ENCODE results near the gene ARL15.
A peak's percentile ranks its signal among the peaks of the same experiment; 100 is the strongest.

ARL15 gene

GRCh38 chr5:54325272-54325609 lies 14.9 kb upstream of the ARL15 start:
- H3K27me3 Mint-ChIP-seq: peaks cover 16% of the 10 kb centered on the region
- H3K4me3 Mint-ChIP-seq: no peak overlapping the region
- no peak overlapping the region for H3K27ac Mint-ChIP-seq
- no peaks in the 10 kb centered on the region for H3K9me3 Mint-ChIP-seq
- DNase-seq (no peak), ATAC-seq (no peak)
- no peaks in the 10 kb centered on the region for H3K36me3 Mint-ChIP-seq (ENCODE audit: low read depth)
- no peaks in the 10 kb centered on the region for H3K4me1 Mint-ChIP-seq

- no peak overlapping the region for H3K4me3 Mint-ChIP-seq
- no peaks in the 10 kb centered on the region for H3K36me3 Mint-ChIP-seq (ENCODE audit: low read depth)
- no peak overlapping the region for H3K27ac Mint-ChIP-seq
- ATAC-seq (no peak), DNase-seq (no peak)
- H3K27me3 Mint-ChIP-seq: peaks cover 17% of the 10 kb centered on the region
- H3K4me1 Mint-ChIP-seq: no peaks in the 10 kb centered on the region
- H3K9me3 Mint-ChIP-seq: no peaks in the 10 kb centered on the region
Observed at GRCh38 chr5:54324651-54325271, 14.4 kb upstream of the ARL15 start.

- H3K9me3 Mint-ChIP-seq: no peaks in the 10 kb centered on the region
- DNase-seq: no peak
- no peaks in the 10 kb centered on the region for H3K4me1 Mint-ChIP-seq
- no peaks in the 10 kb centered on the region for H3K36me3 Mint-ChIP-seq (ENCODE audit: low read depth)
- peaks cover 18% of the 10 kb centered on the region for H3K27me3 Mint-ChIP-seq
- no peak overlapping the region for H3K4me3 Mint-ChIP-seq
- no peak overlapping the region for H3K27ac Mint-ChIP-seq
- no peak for ATAC-seq
Observed at GRCh38 chr5:54323495-54323894, 13.1 kb upstream of the ARL15 start.

GRCh38 chr5:54320256-54320655 lies 9.9 kb upstream of the ARL15 start:
- H3K27ac Mint-ChIP-seq: no peak overlapping the region
- peaks cover 9% of the 10 kb centered on the region for H3K27me3 Mint-ChIP-seq
- H3K36me3 Mint-ChIP-seq (ENCODE audit: low read depth): no peaks in the 10 kb centered on the region

GRCh38 chr5:54317511-54318260 lies 7.3 kb upstream of the ARL15 start:
- H3K4me1 Mint-ChIP-seq: no peaks in the 10 kb centered on the region
- H3K9me3 Mint-ChIP-seq: no peaks in the 10 kb centered on the region
- H3K4me3 Mint-ChIP-seq: no peak overlapping the region
- ATAC-seq (no peak), DNase-seq (no peak)
- H3K27ac Mint-ChIP-seq: no peak overlapping the region
- H3K36me3 Mint-ChIP-seq (ENCODE audit: low read depth): no peaks in the 10 kb centered on the region
- H3K27me3 Mint-ChIP-seq: peaks cover 13% of the 10 kb centered on the region

More at GRCh38 chr5:54320256-54320655, 9.9 kb upstream of the ARL15 start:
- DNase-seq (no peak), ATAC-seq (no peak)
- H3K9me3 Mint-ChIP-seq: no peaks in the 10 kb centered on the region
- H3K4me3 Mint-ChIP-seq: no peak overlapping the region
- H3K4me1 Mint-ChIP-seq: no peaks in the 10 kb centered on the region

- Mint-ChIP-seq H3K27me3 (peaks cover 10% of the 10 kb centered on the region), H3K27ac (no peak overlapping the region), H3K36me3 (ENCODE audit: low read depth) (no peaks in the 10 kb centered on the region), H3K4me1 (peaks cover 4% of the 10 kb centered on the region), H3K9me3 (no peaks in the 10 kb centered on the region), H3K4me3 (no peak overlapping the region)
- ATAC-seq (no peak), DNase-seq (no peak)
Observed at GRCh38 chr5:54315736-54316528, 5.6 kb upstream of the ARL15 start.

GRCh38 chr5:54313311-54314270 lies 3.2 kb upstream of the ARL15 start:
- H3K36me3 Mint-ChIP-seq (ENCODE audit: low read depth): no peaks in the 10 kb centered on the region
- H3K27me3 Mint-ChIP-seq: peaks cover 4% of the 10 kb centered on the region
- no peak for DNase-seq
- H3K4me3 Mint-ChIP-seq: no peak overlapping the region
- peaks cover 20% of the 10 kb centered on the region for H3K4me1 Mint-ChIP-seq
- no peak overlapping the region for H3K27ac Mint-ChIP-seq
- H3K9me3 Mint-ChIP-seq: no peaks in the 10 kb centered on the region
- ATAC-seq: no peak

GRCh38 chr5:54312499-54312898 lies 2.1 kb upstream of the ARL15 start:
- H3K9me3 Mint-ChIP-seq: no peaks in the 10 kb centered on the region
- no peak overlapping the region for H3K27ac Mint-ChIP-seq
- H3K4me3 Mint-ChIP-seq: peak overlapping the region; percentile 94

GRCh38 chr5:54311176-54311677 lies 854 bp upstream of the ARL15 start:
- DNase-seq (no peak), ATAC-seq (no peak)
- Mint-ChIP-seq H3K27ac (peak overlapping the region; percentile 92), H3K27me3 (peaks cover 4% of the 10 kb centered on the region), H3K4me3 (peak overlapping the region; percentile 94), H3K36me3 (ENCODE audit: low read depth) (no peaks in the 10 kb centered on the region), H3K9me3 (no peaks in the 10 kb centered on the region), H3K4me1 (peaks cover 27% of the 10 kb centered on the region)

More at GRCh38 chr5:54312499-54312898, 2.1 kb upstream of the ARL15 start:
- Mint-ChIP-seq H3K36me3 (ENCODE audit: low read depth) (no peaks in the 10 kb centered on the region), H3K27me3 (peaks cover 4% of the 10 kb centered on the region), H3K4me1 (peaks cover 22% of the 10 kb centered on the region)
- DNase-seq (no peak), ATAC-seq (no peak)

GRCh38 chr5:54309691-54310432 lies 511 bp downstream of the ARL15 start:
- H3K4me3 Mint-ChIP-seq: peak overlapping the region; percentile 94
- peak; percentile 29 for ATAC-seq
- H3K9me3 Mint-ChIP-seq: no peaks in the 10 kb centered on the region
- H3K27me3 Mint-ChIP-seq: peaks cover 4% of the 10 kb centered on the region
- no peaks in the 10 kb centered on the region for H3K36me3 Mint-ChIP-seq (ENCODE audit: low read depth)
- peaks cover 27% of the 10 kb centered on the region for H3K4me1 Mint-ChIP-seq
- DNase-seq: peak; percentile 30
- H3K27ac Mint-ChIP-seq: peak overlapping the region; percentile 92

- H3K4me3 Mint-ChIP-seq: peak overlapping the region; percentile 94
- no peaks in the 10 kb centered on the region for H3K9me3 Mint-ChIP-seq
- ATAC-seq: no peak
- DNase-seq: no peak
- peaks cover 28% of the 10 kb centered on the region for H3K4me1 Mint-ChIP-seq
- H3K27me3 Mint-ChIP-seq: no peaks in the 10 kb centered on the region
- no peaks in the 10 kb centered on the region for H3K36me3 Mint-ChIP-seq (ENCODE audit: low read depth)
- peak overlapping the region; percentile 60 for H3K27ac Mint-ChIP-seq
Observed at GRCh38 chr5:54309276-54309675, 1.1 kb downstream of the ARL15 start.

GRCh38 chr5:54307583-54307982 lies 2.8 kb downstream of the ARL15 start:
- no peak overlapping the region for H3K4me3 Mint-ChIP-seq
- no peaks in the 10 kb centered on the region for H3K36me3 Mint-ChIP-seq (ENCODE audit: low read depth)
- H3K27ac Mint-ChIP-seq: no peak overlapping the region
- no peak for DNase-seq
- H3K4me1 Mint-ChIP-seq: peaks cover 30% of the 10 kb centered on the region
- ATAC-seq: no peak
- no peaks in the 10 kb centered on the region for H3K9me3 Mint-ChIP-seq
- no peaks in the 10 kb centered on the region for H3K27me3 Mint-ChIP-seq

GRCh38 chr5:54306893-54307292 lies 3.5 kb downstream of the ARL15 start:
- H3K27ac Mint-ChIP-seq: no peak overlapping the region
- H3K27me3 Mint-ChIP-seq: no peaks in the 10 kb centered on the region
- ATAC-seq (no peak), DNase-seq (no peak)
- H3K4me1 Mint-ChIP-seq: peaks cover 33% of the 10 kb centered on the region
- no peaks in the 10 kb centered on the region for H3K36me3 Mint-ChIP-seq (ENCODE audit: low read depth)
- H3K9me3 Mint-ChIP-seq: no peaks in the 10 kb centered on the region
- H3K4me3 Mint-ChIP-seq: no peak overlapping the region
